Measurements from ENCODE around the gene EIF4G1.

Gene EIF4G1

DNA sequence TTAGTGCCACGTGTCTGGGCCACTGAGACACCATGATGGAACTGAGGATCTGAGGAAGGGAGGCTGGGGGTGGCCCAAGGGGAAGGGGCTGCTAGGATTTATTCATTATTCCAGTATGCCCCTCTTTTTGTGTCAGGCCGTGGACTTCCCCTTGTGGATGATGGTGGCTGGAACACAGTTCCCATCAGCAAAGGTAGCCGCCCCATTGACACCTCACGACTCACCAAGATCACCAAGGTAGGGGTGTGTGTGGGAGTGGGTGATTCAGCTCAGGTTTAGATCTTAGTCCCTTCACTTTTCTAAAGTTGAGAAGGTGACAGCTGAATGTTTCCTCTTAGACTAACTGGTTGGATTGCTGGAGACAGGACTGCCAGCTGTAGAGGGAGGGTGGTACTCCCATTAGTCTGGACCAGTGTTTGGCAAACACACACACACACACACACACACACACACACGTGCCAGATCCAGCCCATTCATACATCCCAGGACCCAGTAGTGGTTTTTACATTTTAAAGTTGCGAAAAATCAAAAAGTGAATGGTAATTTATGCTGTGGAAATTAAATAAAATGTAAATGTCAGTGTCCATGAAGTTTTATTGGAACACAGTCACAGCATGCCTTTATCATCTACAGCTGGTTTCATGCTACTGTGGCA, 11.4 kb downstream of the EIF4G1 start:
- peaks cover 9% of the 10 kb centered on the region for H4K20me1 ChIP-seq (ENCODE audit: control insufficient read depth, insufficient read depth, low read depth, low read length)
- no peak overlapping the region for H3K4me3 ChIP-seq (ENCODE audit: low read length)
- no peaks in the 10 kb centered on the region for H3K9me3 ChIP-seq (ENCODE audit: control insufficient read depth, insufficient read depth, low read length)
- H3K9me2 ChIP-seq (replicated peaks; ENCODE audit: control insufficient read depth, low read length): no peaks in the 10 kb centered on the region
- TF ChIP-seq, protein P1, sequence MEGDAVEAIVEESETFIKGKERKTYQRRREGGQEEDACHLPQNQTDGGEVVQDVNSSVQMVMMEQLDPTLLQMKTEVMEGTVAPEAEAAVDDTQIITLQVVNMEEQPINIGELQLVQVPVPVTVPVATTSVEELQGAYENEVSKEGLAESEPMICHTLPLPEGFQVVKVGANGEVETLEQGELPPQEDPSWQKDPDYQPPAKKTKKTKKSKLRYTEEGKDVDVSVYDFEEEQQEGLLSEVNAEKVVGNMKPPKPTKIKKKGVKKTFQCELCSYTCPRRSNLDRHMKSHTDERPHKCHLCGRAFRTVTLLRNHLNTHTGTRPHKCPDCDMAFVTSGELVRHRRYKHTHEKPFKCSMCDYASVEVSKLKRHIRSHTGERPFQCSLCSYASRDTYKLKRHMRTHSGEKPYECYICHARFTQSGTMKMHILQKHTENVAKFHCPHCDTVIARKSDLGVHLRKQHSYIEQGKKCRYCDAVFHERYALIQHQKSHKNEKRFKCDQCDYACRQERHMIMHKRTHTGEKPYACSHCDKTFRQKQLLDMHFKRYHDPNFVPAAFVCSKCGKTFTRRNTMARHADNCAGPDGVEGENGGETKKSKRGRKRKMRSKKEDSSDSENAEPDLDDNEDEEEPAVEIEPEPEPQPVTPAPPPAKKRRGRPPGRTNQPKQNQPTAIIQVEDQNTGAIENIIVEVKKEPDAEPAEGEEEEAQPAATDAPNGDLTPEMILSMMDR (IDR thresholded peaks at IDR 0.05; ENCODE audit: low read depth, low read length, poor library complexity, severe bottlenecking): no peak
- TF ChIP-seq EZH2phosphoT487 (IDR thresholded peaks at IDR 0.05; ENCODE audit: borderline replicate concordance, low read length): no peak
- peaks cover 36% of the 10 kb centered on the region for H3K79me2 ChIP-seq (ENCODE audit: control insufficient read depth, low read length)
- H3K4me2 ChIP-seq (ENCODE audit: low read length): no peak overlapping the region
- peaks cover 13% of the 10 kb centered on the region; the same call in 1 of the 2 replicates for H3F3A ChIP-seq (ENCODE audit: control insufficient read depth, insufficient read depth)
- no peaks in the 10 kb centered on the region for H3K27me3 ChIP-seq (ENCODE audit: control insufficient read depth, low read length)
- no peak overlapping the region for H3K27ac ChIP-seq (ENCODE audit: low read depth, low read length)
- H3K36me3 ChIP-seq (ENCODE audit: control insufficient read depth, low read length): peaks cover 98% of the 10 kb centered on the region
- no peaks in the 10 kb centered on the region for H3K4me1 ChIP-seq (ENCODE audit: control insufficient read depth, low read length)

DNA sequence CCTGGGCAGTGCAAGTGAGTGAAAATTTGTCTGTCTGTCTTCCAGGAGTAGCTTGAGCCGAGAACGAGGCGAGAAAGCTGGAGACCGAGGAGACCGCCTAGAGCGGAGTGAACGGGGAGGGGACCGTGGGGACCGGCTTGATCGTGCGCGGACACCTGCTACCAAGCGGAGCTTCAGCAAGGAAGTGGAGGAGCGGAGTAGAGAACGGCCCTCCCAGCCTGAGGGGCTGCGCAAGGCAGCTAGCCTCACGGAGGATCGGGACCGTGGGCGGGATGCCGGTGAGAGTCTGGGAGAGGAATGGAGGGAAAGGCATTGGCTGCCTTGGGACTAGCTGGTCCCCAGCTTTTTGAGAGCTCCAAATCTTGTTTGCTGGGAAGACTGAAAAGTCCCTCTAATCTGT, 12.8 kb downstream of the EIF4G1 start:
- Histone ChIP-seq H3F3A (ENCODE audit: control insufficient read depth, insufficient read depth) (peaks cover 26% of the 10 kb centered on the region), H3K4me3 (ENCODE audit: low read length) (no peak overlapping the region), H3K4me1 (ENCODE audit: control insufficient read depth, low read length) (no peaks in the 10 kb centered on the region), H3K36me3 (ENCODE audit: control insufficient read depth, low read length) (peaks cover 98% of the 10 kb centered on the region), H4K20me1 (ENCODE audit: control insufficient read depth, insufficient read depth, low read depth, low read length) (peaks cover 8% of the 10 kb centered on the region), H3K4me2 (ENCODE audit: low read length) (no peak overlapping the region), H3K27ac (ENCODE audit: low read depth, low read length) (no peak overlapping the region), H3K79me2 (ENCODE audit: control insufficient read depth, low read length) (peaks cover 25% of the 10 kb centered on the region), H3K9me2 (replicated peaks; ENCODE audit: control insufficient read depth, low read length) (no peaks in the 10 kb centered on the region), H3K9me3 (ENCODE audit: control insufficient read depth, insufficient read depth, low read length) (no peaks in the 10 kb centered on the region), H3K27me3 (ENCODE audit: control insufficient read depth, low read length) (no peaks in the 10 kb centered on the region)
- no peak for TF ChIP-seq EZH2phosphoT487 (IDR thresholded peaks at IDR 0.05; ENCODE audit: borderline replicate concordance, low read length)
- TF ChIP-seq, protein P1 (IDR thresholded peaks at IDR 0.05; ENCODE audit: low read depth, low read length, poor library complexity, severe bottlenecking): no peak

- no peaks in the 10 kb centered on the region for H3K27me3 ChIP-seq (ENCODE audit: control insufficient read depth, low read length)
- peaks cover 12% of the 10 kb centered on the region for H4K20me1 ChIP-seq (ENCODE audit: control insufficient read depth, insufficient read depth, low read depth, low read length)
- TF ChIP-seq EZH2phosphoT487 (IDR thresholded peaks at IDR 0.05; ENCODE audit: borderline replicate concordance, low read length): no peak
- TF ChIP-seq, protein P1 (IDR thresholded peaks at IDR 0.05; ENCODE audit: low read depth, low read length, poor library complexity, severe bottlenecking): no peak
Measured at GRCh38 chr3:184328516-184328915, 14.1 kb downstream of the EIF4G1 start.

More at GRCh38 chr3:184328516-184328915, 14.1 kb downstream of the EIF4G1 start:
- Histone ChIP-seq H3K36me3 (ENCODE audit: control insufficient read depth, low read length) (peaks cover 98% of the 10 kb centered on the region), H3K9me2 (replicated peaks; ENCODE audit: control insufficient read depth, low read length) (no peaks in the 10 kb centered on the region), H3K4me3 (ENCODE audit: low read length) (no peak overlapping the region), H3K27ac (ENCODE audit: low read depth, low read length) (no peak overlapping the region), H3K79me2 (ENCODE audit: control insufficient read depth, low read length) (peaks cover 16% of the 10 kb centered on the region), H3K4me2 (ENCODE audit: low read length) (no peak overlapping the region), H3K9me3 (ENCODE audit: control insufficient read depth, insufficient read depth, low read length) (no peaks in the 10 kb centered on the region), H3F3A (ENCODE audit: control insufficient read depth, insufficient read depth) (peaks cover 39% of the 10 kb centered on the region), H3K4me1 (ENCODE audit: control insufficient read depth, low read length) (no peaks in the 10 kb centered on the region)
